Stimulated activated CD8-positive, alpha-beta memory T cell treated with anti-CD3 and anti-CD28 coated beads, Interleukin-4, amount 100 ng/mL, for 48 hours (primary cell): ENCODE measurements around the gene PSMB1.
"Not testable (repeated sequence)": the region's sequence is repeated elsewhere in the genome, so short reads cannot be mapped to it uniquely, and the experiment has no call there.

Experiments used
- DNase-seq: peaks from one replicate; pipeline ENCODE4 v3.0.0-alpha.2; 2020

The PSMB1 gene

DNA sequence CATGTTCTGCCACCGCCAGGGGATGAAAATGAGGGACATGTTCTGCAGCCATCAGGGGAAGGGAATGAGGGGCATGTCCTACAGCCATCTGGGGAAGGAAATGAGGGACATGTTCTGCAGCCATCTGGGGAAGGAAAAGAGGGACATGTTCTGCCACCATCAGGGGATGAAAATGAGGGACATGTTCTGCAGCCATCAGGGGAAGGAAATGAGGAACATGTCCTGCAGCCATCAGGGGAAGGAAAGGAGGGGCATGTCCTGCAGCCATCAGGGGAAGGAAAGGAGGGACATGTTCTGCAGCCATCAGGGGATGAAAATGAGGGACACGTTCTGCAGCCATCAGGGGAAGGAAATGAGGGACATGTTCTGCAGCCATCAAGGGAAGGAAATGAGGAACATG, 50.8 kb downstream of the PSMB1 start:
- not testable (repeated sequence) for DNase-seq

DNA sequence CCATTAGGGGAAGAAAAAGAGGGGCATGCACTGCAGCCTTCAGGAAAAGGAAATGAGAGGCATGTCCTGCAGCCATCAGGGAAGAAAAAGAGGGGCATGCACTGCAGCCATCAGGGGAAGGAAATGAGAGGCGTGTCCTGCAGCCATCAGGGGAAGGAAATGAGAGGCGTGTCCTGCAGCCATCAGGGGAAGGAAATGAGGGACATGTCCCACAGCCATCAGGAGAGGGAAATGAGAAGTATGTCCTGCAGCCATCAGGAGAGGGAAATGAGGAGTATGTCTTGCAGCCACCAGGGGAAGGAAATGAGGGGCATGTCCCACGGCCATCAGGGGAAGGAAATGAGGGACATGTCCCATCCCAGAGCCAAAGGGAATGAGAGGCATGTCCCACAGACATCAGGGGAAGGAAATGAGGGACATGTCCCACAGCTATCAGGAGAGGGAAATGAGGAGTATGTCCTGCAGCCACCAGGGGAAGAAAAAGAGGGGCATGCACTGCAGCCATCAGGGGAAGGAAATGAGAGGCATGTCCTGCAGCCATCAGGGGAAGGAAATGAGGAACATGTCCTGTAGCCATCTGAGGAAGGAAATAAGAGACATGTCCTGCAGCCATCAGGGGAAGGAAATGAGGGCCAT, 52.0 kb downstream of the PSMB1 start:
- DNase-seq, result no peak

DNA sequence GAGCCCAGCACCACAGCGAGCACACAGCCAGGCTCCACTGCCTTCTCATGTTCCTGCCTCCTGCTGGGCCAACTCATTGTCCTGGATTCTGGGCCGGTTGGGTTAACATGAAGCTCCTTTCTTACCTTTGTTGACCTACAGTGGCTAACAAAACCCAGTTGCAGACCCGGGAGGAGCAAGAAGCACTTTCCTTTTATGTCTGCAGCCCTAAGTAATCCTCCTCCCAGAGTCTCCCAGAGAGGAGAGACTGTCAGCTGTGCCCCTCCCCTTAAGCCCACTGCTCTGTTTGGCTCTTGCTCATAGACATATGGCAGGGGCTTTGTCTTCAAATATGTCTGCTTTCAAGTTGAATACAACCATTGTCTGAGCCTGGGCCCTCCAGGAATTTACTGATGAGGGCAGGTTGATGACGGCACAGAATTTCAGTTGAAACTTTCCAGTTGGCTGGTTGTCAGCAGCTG, 55.2 kb downstream of the PSMB1 start:
- DNase-seq, result no peak

DNA sequence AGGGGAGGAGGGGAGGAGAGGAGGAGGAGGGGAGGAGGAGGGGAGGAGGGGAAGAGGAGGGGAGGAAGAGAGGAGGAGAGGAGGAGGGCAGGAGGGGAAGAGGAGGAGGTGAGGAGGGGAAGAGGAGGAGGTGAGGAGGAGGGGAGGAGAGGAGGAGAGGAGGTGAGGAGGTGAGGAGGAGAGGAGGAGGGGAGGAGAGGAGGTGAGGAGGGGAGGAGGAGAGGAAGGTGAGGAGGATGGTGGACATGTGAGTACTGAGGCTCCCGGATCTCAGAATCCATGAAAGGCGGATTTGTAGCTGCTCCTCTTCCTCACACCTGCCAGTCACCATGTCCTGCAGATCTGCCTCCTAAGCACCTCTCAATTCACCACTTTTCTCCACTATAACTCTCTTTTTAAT, 59.8 kb downstream of the PSMB1 start:
- DNase-seq, result no peak

DNA sequence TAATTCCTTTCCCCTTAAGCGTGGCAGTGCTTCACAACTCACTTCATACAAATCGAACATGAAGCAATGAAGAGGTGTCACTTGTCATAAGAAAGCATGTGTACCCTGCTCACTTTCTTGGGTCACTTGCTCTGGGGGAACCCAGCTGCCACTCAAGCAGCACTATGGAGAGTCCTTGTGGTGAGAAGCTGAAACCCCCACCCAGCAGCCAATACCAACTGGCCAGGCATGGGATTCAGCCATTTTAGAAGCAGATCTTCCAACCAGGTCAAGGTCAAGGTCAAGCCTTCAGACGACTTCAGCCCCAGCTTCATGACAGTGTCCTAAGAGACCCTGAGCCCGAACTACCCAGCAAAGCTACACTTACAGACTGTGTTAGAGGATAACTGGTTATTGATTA, 62.8 kb downstream of the PSMB1 start:
- no peak for DNase-seq

DNA sequence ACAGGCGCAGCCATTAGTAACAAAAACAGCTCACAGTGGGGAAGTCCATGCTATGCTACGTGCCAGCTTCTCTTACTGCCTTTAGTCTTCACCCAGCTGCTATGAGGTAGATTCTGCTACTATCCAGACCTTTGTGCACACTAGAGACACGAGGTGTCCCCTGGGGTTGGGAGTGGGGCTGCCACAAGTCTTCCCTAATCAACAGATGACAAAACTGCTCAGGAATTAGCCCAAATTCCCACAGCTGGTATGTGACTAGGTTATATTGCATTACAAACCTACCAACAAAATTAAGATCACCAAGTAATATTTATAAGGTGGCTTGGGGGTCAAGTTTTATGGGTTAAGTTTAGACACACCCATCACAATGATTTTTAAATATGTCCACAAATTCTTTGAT, 63.3 kb downstream of the PSMB1 start:
- no peak for DNase-seq

DNA sequence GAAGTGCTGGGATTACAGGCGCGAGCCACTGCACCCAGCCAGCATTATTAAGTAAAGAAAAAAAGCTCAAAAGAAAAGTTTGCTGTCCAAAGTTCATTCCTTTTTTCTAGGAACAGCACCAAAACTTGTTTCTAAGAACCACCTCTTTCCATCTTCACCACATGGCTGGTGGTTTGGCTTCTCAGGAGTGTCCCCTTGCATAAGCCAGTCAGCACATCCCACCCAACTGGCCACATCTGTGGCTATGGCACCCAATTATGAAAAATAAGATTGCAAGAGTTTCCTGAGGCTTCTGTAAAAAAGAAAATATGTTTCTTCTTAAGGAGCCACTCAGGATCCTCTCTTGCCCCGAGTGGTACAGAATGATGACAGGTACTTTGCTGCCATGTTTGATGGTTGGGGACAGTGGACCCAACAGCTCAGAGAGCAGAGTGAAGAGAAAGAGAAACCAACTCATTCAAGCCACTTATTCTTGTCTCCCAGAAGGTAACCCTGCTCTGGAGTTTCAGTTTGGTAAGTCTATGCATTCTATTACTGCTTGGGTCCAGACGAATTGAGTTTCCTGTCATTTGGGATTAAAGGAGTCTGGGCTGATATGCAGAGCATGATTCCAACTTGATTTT, 65.3 kb downstream of the PSMB1 start:
- DNase-seq, result no peak

DNA sequence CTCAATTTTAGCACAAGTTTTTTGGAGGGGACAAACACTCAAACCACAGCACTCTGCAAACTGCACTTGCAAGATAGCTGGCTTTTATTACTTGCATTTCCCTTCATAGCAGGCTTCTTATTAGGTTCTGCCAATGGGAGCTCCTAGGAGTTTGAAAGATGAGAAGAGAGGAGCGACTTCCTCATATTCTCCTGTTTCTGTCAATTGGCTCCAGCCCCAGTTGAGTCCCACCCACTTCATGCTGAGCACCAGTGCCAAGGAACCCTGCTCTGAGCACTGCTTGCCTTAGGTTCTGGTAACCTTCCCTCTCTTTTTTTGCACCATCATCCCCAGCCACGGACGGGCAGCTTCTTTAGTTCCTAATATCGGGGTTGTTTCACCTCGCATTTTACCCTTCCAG, 67.9 kb downstream of the PSMB1 start:
- no peak for DNase-seq
